ENCODE data around the gene POLR1H.

The POLR1H gene

GRCh38 chr6:30111266-30111856 lies 50.3 kb downstream of the POLR1H start:
- TF ChIP-seq OSR1 (CRISPR knock-in tag; IDR thresholded peaks at IDR 0.05) (no peak), POU6F1 (CRISPR knock-in tag; IDR thresholded peaks at IDR 0.05; ENCODE audit: borderline replicate concordance, low read depth) (no peak), ZFP30 (CRISPR knock-in tag; IDR thresholded peaks at IDR 0.05) (no peak), GLIS3 (CRISPR knock-in tag; IDR thresholded peaks at IDR 0.05) (no peak)
- ATAC-seq = no peak

GRCh38 chr6:30112402-30112994 lies 51.4 kb downstream of the POLR1H start:
- no peak for ATAC-seq
- TF ChIP-seq RARB (CRISPR knock-in tag; IDR thresholded peaks at IDR 0.05) (no peak), BACH2 (CRISPR knock-in tag; IDR thresholded peaks at IDR 0.05; ENCODE audit: borderline replicate concordance) (no peak), CSDC2 (CRISPR knock-in tag; IDR thresholded peaks at IDR 0.05) (no peak), TOX (CRISPR knock-in tag; IDR thresholded peaks at IDR 0.05; ENCODE audit: borderline replicate concordance) (no peak), ISL1 (CRISPR knock-in tag; IDR thresholded peaks at IDR 0.05) (no peak), TCF4 (CRISPR knock-in tag; IDR thresholded peaks at IDR 0.05; ENCODE audit: borderline replicate concordance) (no peak), POU6F1 (CRISPR knock-in tag; IDR thresholded peaks at IDR 0.05; ENCODE audit: borderline replicate concordance, low read depth) (no peak), ESRRG (CRISPR knock-in tag; IDR thresholded peaks at IDR 0.05) (no peak), ZNF70 (CRISPR knock-in tag; IDR thresholded peaks at IDR 0.05) (no peak), SNAI2 (CRISPR knock-in tag; IDR thresholded peaks at IDR 0.05) (no peak), PPARA (CRISPR knock-in tag; IDR thresholded peaks at IDR 0.05; ENCODE audit: borderline replicate concordance) (no peak), CSRNP3 (CRISPR knock-in tag; IDR thresholded peaks at IDR 0.05) (no peak)

GRCh38 chr6:30113003-30113759 lies 52.1 kb downstream of the POLR1H start, which contains the start of gene TRIM31:
TRIM31 (minus strand) TSS chr6:30113090; CDS start chr6:30112805, 285 bp downstream.
- ATAC-seq = no peak

More at GRCh38 chr6:30113003-30113759, 52.1 kb downstream of the POLR1H start, which contains the start of gene TRIM31:
- no peak for TF ChIP-seq ARNTL (CRISPR knock-in tag; IDR thresholded peaks at IDR 0.05; ENCODE audit: borderline replicate concordance, low read depth)
- no peak for TF ChIP-seq SNAI2 (CRISPR knock-in tag; IDR thresholded peaks at IDR 0.05)
- TF ChIP-seq TCF4 (CRISPR knock-in tag; IDR thresholded peaks at IDR 0.05; ENCODE audit: borderline replicate concordance) = no peak
- no peak for TF ChIP-seq OSR1 (CRISPR knock-in tag; IDR thresholded peaks at IDR 0.05)
- no peak for TF ChIP-seq CSDC2 (CRISPR knock-in tag; IDR thresholded peaks at IDR 0.05)
- TF ChIP-seq ZNF70 (CRISPR knock-in tag; IDR thresholded peaks at IDR 0.05) = no peak
- TF ChIP-seq PPARA (CRISPR knock-in tag; IDR thresholded peaks at IDR 0.05; ENCODE audit: borderline replicate concordance) = no peak
- TF ChIP-seq POU6F1 (CRISPR knock-in tag; IDR thresholded peaks at IDR 0.05; ENCODE audit: borderline replicate concordance, low read depth) = no peak
- TF ChIP-seq BACH2 (CRISPR knock-in tag; IDR thresholded peaks at IDR 0.05; ENCODE audit: borderline replicate concordance) = no peak
- TF ChIP-seq TOX (CRISPR knock-in tag; IDR thresholded peaks at IDR 0.05; ENCODE audit: borderline replicate concordance) = no peak
- TF ChIP-seq ZFP30 (CRISPR knock-in tag; IDR thresholded peaks at IDR 0.05) = no peak
- TF ChIP-seq ZFP3 (CRISPR knock-in tag; IDR thresholded peaks at IDR 0.05) = no peak
- no peak for TF ChIP-seq ISL1 (CRISPR knock-in tag; IDR thresholded peaks at IDR 0.05)
- no peak for TF ChIP-seq CREB5 (CRISPR knock-in tag; IDR thresholded peaks at IDR 0.05; ENCODE audit: low read depth)
- no peak for TF ChIP-seq ZNF565 (CRISPR knock-in tag; conservative IDR thresholded peaks at IDR 0.05; ENCODE audit: low read depth)
- no peak for TF ChIP-seq ZC3H10 (CRISPR knock-in tag; IDR thresholded peaks at IDR 0.05)
- TF ChIP-seq GLIS3 (CRISPR knock-in tag; IDR thresholded peaks at IDR 0.05) = no peak
- TF ChIP-seq ZNF8 (CRISPR knock-in tag; IDR thresholded peaks at IDR 0.05) = no peak

All from SK-N-SH treated with all-trans-retinoic acid at 6 μM for 48 hours (cell line).